22Rv1 (cell line): ENCODE measurements around the gene PTGDR.

Experiments used
- ZFX ChIP-seq: fragments of 450-650 bp; IDR thresholded peaks from 2 replicates; pipeline ENCODE4 v1.6.1; 2017; ENCODE audit warnings: antibody characterized with exemption, borderline replicate concordance
- TF ChIP-seq, protein P1 (sequence below): fragments of 450-650 bp; IDR thresholded peaks from 2 replicates; pipeline ENCODE4 v1.5.1; 2017; ENCODE audit warnings: mild to moderate bottlenecking

DNA sequence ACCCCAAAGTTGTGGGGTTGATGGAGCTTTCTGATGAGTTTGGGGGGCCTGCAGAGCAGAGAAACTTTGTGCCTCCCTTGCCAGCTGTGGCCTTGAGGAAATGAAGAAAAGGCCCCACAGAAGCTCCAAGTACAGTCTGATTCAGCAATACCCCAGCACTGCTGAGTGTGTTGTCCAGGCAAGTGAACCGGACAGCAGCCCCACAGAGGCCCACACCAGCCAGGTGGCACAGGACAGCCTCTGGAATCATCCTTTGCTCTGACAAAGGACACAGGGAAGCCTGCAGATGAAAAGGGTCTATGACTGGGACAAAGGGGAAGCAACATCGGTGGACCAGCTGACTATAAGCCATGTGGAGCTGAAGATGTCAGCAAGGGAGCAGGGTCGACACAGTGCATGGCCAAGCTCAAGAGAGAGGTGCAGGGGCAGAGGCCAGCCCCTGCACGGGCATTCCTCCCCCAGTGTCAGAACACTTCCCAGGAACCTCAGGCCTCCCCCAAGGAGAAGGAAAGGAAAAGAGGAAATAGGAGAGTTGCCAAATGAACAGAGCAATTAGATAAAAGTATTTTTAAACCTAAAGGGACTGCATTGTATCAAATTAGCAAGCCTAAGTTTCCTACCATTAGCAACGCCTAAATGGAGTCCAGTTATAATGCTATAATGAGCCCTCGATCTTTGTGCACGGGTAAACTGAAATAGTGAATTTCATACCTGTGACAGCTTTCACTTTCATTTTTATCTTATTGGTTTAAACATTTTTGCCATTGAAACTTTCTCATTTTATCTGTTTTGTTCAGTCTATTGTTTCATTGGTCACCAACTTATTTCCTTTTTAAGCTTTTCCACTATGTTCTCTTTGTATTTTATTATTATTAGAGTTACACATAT is 46.3 kb upstream of the PTGDR start:
- TF ChIP-seq, protein P1, sequence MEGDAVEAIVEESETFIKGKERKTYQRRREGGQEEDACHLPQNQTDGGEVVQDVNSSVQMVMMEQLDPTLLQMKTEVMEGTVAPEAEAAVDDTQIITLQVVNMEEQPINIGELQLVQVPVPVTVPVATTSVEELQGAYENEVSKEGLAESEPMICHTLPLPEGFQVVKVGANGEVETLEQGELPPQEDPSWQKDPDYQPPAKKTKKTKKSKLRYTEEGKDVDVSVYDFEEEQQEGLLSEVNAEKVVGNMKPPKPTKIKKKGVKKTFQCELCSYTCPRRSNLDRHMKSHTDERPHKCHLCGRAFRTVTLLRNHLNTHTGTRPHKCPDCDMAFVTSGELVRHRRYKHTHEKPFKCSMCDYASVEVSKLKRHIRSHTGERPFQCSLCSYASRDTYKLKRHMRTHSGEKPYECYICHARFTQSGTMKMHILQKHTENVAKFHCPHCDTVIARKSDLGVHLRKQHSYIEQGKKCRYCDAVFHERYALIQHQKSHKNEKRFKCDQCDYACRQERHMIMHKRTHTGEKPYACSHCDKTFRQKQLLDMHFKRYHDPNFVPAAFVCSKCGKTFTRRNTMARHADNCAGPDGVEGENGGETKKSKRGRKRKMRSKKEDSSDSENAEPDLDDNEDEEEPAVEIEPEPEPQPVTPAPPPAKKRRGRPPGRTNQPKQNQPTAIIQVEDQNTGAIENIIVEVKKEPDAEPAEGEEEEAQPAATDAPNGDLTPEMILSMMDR: no peak
- TF ChIP-seq ZFX: no peak
